ENCODE data around the gene MMP11.

Gene MMP11

GRCh38 chr22:23782252-23782651 is 9.6 kb downstream of the MMP11 start:
- Histone ChIP-seq H3K27ac (no peak overlapping the region), H3K4me1 (ENCODE audit: control insufficient read depth in 1 of 2, insufficient read depth in 1 of 2, low read depth in 1 of 2, low read length in 1 of 2) (peaks cover 5 to 7% of the 10 kb centered on the region in 2 experiments), H3K4me3 (ENCODE audit: low read depth in 1 of 2, low read length in 1 of 2) (no peak overlapping the region), H3K27me3 (no peaks in the 10 kb centered on the region), H3K9me3 (no peaks in the 10 kb centered on the region), H3K36me3 (no peaks in the 10 kb centered on the region)
- no peak for TF ChIP-seq CTCF (IDR thresholded peaks at IDR 0.05)

DNA sequence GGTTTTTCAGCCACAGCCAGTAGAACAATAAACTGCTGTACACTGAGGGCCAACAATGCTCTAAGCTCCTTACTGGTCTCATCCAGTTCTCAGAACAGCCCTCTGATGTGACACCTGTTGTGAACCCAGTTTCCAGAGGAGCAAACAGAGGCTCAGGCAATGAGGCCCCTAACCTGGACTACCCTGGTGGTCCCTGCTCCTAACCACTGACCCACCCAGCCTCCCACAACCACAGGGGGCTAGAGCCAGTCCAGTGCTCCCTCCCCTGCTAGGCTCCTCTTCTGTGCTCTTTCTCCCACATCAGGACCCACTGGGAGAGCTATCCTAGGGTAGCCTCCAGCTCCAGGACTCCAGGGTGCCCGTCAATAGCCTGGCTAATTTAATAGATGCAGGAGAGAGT is 10.1 kb downstream of the MMP11 start:
- no peak overlapping the region for H3K27ac ChIP-seq
- TF ChIP-seq CTCF (IDR thresholded peaks at IDR 0.05): no peak
- H3K27me3 ChIP-seq: no peaks in the 10 kb centered on the region

GRCh38 chr22:23783265-23784150 is 10.9 kb downstream of the MMP11 start:
- Histone ChIP-seq H3K27me3 (no peaks in the 10 kb centered on the region), H3K36me3 (no peaks in the 10 kb centered on the region), H3K9me3 (no peaks in the 10 kb centered on the region), H3K4me3 (ENCODE audit: low read depth in 1 of 2, low read length in 1 of 2) (no peak overlapping the region), H3K27ac (no peak overlapping the region), H3K4me1 (ENCODE audit: control insufficient read depth in 1 of 2, insufficient read depth in 1 of 2, low read depth in 1 of 2, low read length in 1 of 2) (peaks cover 13 to 15% of the 10 kb centered on the region in 2 experiments)
- TF ChIP-seq CTCF (IDR thresholded peaks at IDR 0.05): no peak

More for the DNA sequence above, 10.1 kb downstream of the MMP11 start:
- H3K4me3 ChIP-seq (ENCODE audit: low read depth in 1 of 2, low read length in 1 of 2): no peak overlapping the region
- H3K4me1 ChIP-seq (ENCODE audit: control insufficient read depth in 1 of 2, insufficient read depth in 1 of 2, low read depth in 1 of 2, low read length in 1 of 2): peaks cover 9 to 11% of the 10 kb centered on the region in 2 experiments
- H3K36me3 ChIP-seq: no peaks in the 10 kb centered on the region
- H3K9me3 ChIP-seq: no peaks in the 10 kb centered on the region

DNA sequence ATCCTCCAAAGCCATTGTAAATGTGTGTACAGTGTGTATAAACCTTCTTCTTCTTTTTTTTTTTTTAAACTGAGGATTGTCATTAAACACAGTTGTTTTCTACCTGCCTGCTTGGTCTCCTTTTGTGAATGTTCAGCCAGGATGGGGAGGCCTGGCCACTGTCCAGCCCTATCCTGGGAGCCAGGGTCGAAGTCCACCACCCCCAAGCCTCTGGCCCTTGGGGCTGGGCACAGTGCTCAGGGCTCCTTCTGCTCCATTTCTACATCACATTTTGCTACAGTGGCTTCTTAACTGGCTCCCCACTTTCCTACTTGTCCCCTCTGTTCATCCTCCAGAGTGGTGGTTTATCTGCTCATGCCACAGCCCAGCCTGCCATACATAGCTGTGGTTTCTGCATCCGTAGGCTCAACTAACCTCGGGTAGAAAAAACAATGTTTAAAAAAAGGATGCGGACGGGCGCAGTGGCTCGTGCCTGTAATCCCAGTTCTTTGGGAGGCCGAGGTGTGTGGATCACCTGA is 11.6 kb downstream of the MMP11 start:
- Histone ChIP-seq H3K4me3 (ENCODE audit: low read depth in 1 of 2, low read length in 1 of 2) (no peak overlapping the region), H3K27me3 (no peaks in the 10 kb centered on the region), H3K36me3 (no peaks in the 10 kb centered on the region), H3K4me1 (ENCODE audit: control insufficient read depth in 1 of 2, insufficient read depth in 1 of 2, low read depth in 1 of 2, low read length in 1 of 2) (peaks cover 13 to 15% of the 10 kb centered on the region in 2 experiments), H3K27ac (no peak overlapping the region), H3K9me3 (no peaks in the 10 kb centered on the region)
- no peak for TF ChIP-seq CTCF (IDR thresholded peaks at IDR 0.05)

DNA sequence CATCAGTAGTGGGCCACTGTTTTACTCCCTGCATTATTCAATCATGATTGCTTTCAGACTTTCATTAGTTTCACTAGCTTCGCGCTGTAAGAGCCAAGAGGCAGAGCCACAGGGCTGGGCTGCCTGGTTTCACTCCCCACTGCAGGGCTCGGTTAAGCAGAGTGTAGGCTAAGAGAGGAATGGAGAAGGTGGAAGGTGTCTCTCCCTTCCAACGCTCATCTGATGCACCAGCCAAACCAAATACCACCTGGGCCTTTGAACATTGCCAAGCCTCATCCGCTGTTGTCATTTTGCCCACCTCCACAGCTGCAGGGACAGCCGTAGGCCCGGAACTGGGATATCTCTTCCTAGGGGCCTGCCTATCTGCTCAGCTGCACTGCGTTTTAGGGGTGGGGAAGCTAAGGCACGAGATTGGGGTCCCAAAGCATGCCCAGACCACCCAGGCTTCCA is 13.6 kb downstream of the MMP11 start:
- no peaks in the 10 kb centered on the region for H3K27me3 ChIP-seq
- peaks cover 13 to 15% of the 10 kb centered on the region in 2 experiments for H3K4me1 ChIP-seq (ENCODE audit: control insufficient read depth in 1 of 2, insufficient read depth in 1 of 2, low read depth in 1 of 2, low read length in 1 of 2)
- no peaks in the 10 kb centered on the region for H3K36me3 ChIP-seq
- no peaks in the 10 kb centered on the region for H3K9me3 ChIP-seq
- H3K27ac ChIP-seq: peak overlapping the region; percentile 98
- H3K4me3 ChIP-seq (ENCODE audit: low read depth in 1 of 2, low read length in 1 of 2): peak overlapping the region; percentile 69 to 95
- TF ChIP-seq CTCF (IDR thresholded peaks at IDR 0.05): no peak

Measured in neutrophil (primary cell).